ES-I3 (cell line): Measurements from ENCODE around the gene GLIS1.

Source experiments
- H3K36me3 ChIP-seq: 2 replicates; pipeline ENCODE4 v1.6.1; 2013; ENCODE audit warnings: mild to moderate bottlenecking, low read length, control low read depth, moderate library complexity; ENCODE audit not compliant: insufficient read depth
- H3K4me1 ChIP-seq: 2 replicates; pipeline ENCODE4 v1.6.1; 2013; ENCODE audit warnings: mild to moderate bottlenecking, control low read depth, low read length; ENCODE audit not compliant: insufficient read depth
- H3K9ac ChIP-seq: 2 replicates; pipeline ENCODE4 v1.6.1; 2013; ENCODE audit warnings: low read depth, mild to moderate bottlenecking, low read length, moderate library complexity
- H3K9me3 ChIP-seq: 2 replicates; pipeline ENCODE4 v1.6.1; 2013; ENCODE audit warnings: mild to moderate bottlenecking, low read length, moderate library complexity; ENCODE audit not compliant: control insufficient read depth, insufficient read depth

GLIS1 gene

GRCh38 chr1:53698384-53698980, 40.5 kb downstream of the GLIS1 start:
- H3K36me3 ChIP-seq = no peaks in the 10 kb centered on the region

GRCh38 chr1:53697721-53698383, 41.1 kb downstream of the GLIS1 start:
- Histone ChIP-seq H3K9ac (no peak overlapping the region), H3K9me3 (no peaks in the 10 kb centered on the region), H3K36me3 (no peaks in the 10 kb centered on the region), H3K4me1 (no peaks in the 10 kb centered on the region)

More at GRCh38 chr1:53698384-53698980, 40.5 kb downstream of the GLIS1 start:
- H3K9me3 ChIP-seq = no peaks in the 10 kb centered on the region
- H3K4me1 ChIP-seq = no peaks in the 10 kb centered on the region
- H3K9ac ChIP-seq = no peak overlapping the region

GRCh38 chr1:53696990-53697389, 42.0 kb downstream of the GLIS1 start:
- H3K36me3 ChIP-seq = no peaks in the 10 kb centered on the region
- no peaks in the 10 kb centered on the region for H3K4me1 ChIP-seq
- H3K9ac ChIP-seq = no peak overlapping the region
- no peaks in the 10 kb centered on the region for H3K9me3 ChIP-seq

- Histone ChIP-seq H3K9ac (no peak overlapping the region), H3K36me3 (no peaks in the 10 kb centered on the region), H3K9me3 (no peaks in the 10 kb centered on the region), H3K4me1 (no peaks in the 10 kb centered on the region)
These were observed 42.4 kb downstream of the GLIS1 start for GRCh38 chr1:53696571-53696970.

GRCh38 chr1:53696051-53696450, 42.9 kb downstream of the GLIS1 start:
- Histone ChIP-seq H3K4me1 (no peaks in the 10 kb centered on the region), H3K36me3 (no peaks in the 10 kb centered on the region), H3K9me3 (no peaks in the 10 kb centered on the region), H3K9ac (no peak overlapping the region)

- no peaks in the 10 kb centered on the region for H3K4me1 ChIP-seq
- H3K9me3 ChIP-seq = no peaks in the 10 kb centered on the region
- H3K9ac ChIP-seq = no peak overlapping the region
- H3K36me3 ChIP-seq = no peaks in the 10 kb centered on the region
These were observed 43.8 kb downstream of the GLIS1 start for GRCh38 chr1:53695116-53695515.

GRCh38 chr1:53694718-53695091, 44.3 kb downstream of the GLIS1 start:
- no peak overlapping the region for H3K9ac ChIP-seq
- no peaks in the 10 kb centered on the region; the same call in 1 of the 2 replicates for H3K9me3 ChIP-seq
- H3K4me1 ChIP-seq = no peaks in the 10 kb centered on the region
- no peaks in the 10 kb centered on the region for H3K36me3 ChIP-seq

- H3K9ac ChIP-seq = no peak overlapping the region
- no peaks in the 10 kb centered on the region for H3K4me1 ChIP-seq
- H3K9me3 ChIP-seq = no peaks in the 10 kb centered on the region; the same call in 1 of the 2 replicates
- H3K36me3 ChIP-seq = no peaks in the 10 kb centered on the region
These were observed 44.9 kb downstream of the GLIS1 start for GRCh38 chr1:53693773-53694717.

GRCh38 chr1:53693339-53693738, 45.6 kb downstream of the GLIS1 start:
- no peaks in the 10 kb centered on the region for H3K4me1 ChIP-seq
- no peaks in the 10 kb centered on the region; the same call in 1 of the 2 replicates for H3K9me3 ChIP-seq
- H3K36me3 ChIP-seq = no peaks in the 10 kb centered on the region
- H3K9ac ChIP-seq = no peak overlapping the region

- Histone ChIP-seq H3K36me3 (no peaks in the 10 kb centered on the region), H3K9ac (no peak overlapping the region), H3K9me3 (no peaks in the 10 kb centered on the region; the same call in 1 of the 2 replicates), H3K4me1 (peaks cover 6% of the 10 kb centered on the region; the same call in 1 of the 2 replicates)
These were observed 47.6 kb downstream of the GLIS1 start for GRCh38 chr1:53691326-53691725.

GRCh38 chr1:53690411-53690810, 48.6 kb downstream of the GLIS1 start:
- Histone ChIP-seq H3K4me1 (peaks cover 15% of the 10 kb centered on the region; the same call in 1 of the 2 replicates), H3K36me3 (no peaks in the 10 kb centered on the region), H3K9ac (no peak overlapping the region), H3K9me3 (no peaks in the 10 kb centered on the region; the same call in 1 of the 2 replicates)

GRCh38 chr1:53689736-53690326, 49.1 kb downstream of the GLIS1 start:
- no peaks in the 10 kb centered on the region; the same call in 1 of the 2 replicates for H3K9me3 ChIP-seq
- H3K36me3 ChIP-seq = no peaks in the 10 kb centered on the region
- peaks cover 21% of the 10 kb centered on the region for H3K4me1 ChIP-seq
- no peak overlapping the region for H3K9ac ChIP-seq

- Histone ChIP-seq H3K4me1 (peaks cover 24% of the 10 kb centered on the region), H3K36me3 (no peaks in the 10 kb centered on the region), H3K9me3 (no peaks in the 10 kb centered on the region; the same call in 1 of the 2 replicates), H3K9ac (no peak overlapping the region)
These were observed 49.7 kb downstream of the GLIS1 start for GRCh38 chr1:53689223-53689622.
